ENCODE data around the gene EXD3.

EXD3 gene

DNA sequence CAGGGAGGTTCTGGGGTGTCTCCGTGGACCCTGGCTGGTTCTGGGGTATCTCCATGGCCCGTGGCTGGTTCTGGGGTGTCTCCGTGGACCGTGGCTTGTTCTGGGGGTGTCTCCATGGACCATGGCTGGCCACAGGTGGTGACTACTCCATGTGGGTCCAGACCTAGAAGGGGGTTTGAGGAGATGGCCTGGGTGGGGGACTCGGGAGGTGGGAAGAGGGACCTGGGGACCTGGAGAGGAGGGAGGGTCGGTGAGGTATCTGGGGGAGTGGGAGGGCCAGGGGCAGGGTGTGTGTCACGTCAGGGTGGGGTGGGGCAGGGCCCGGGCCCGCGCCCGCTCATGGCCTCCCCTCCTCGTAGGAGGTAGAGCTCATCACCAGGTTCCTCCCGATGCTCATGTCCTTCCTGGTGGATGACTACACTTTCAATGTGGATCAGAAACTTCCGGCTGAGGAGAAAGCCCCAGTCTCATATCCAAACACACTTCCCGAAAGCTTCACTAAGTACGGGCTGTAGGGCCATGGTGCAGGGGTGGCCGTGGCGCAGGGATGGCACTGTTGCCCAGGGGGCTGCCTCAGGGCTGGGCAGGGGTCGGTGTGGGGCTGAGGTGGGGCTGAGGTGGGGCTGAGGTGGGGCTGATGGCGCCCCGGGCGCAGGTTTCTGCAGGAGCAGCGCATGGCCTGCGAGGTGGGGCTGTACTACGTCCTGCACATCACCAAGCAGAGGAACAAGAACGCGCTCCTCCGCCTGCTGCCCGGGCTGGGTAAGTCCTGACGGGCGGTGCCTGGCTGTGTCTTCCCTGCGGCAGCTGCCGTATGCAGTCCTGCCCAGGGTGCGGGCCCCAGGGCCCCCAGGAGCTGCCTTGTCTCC, 156.1 kb downstream of the EXD3 start:
- Histone ChIP-seq H3K4me3 (IDR thresholded peaks at IDR 0.05; ENCODE audit: insufficient read depth, low read depth, low read length) (no peak overlapping the region), H3K79me2 (ENCODE audit: insufficient read depth, low read depth) (no peaks in the 10 kb centered on the region), H3K27me3 (ENCODE audit: insufficient read depth, low read depth) (no peaks in the 10 kb centered on the region), H3K36me3 (ENCODE audit: insufficient read depth) (no peaks in the 10 kb centered on the region), H3K4me2 (no peak overlapping the region), H3K27ac (no peak overlapping the region), H4K20me1 (ENCODE audit: insufficient read depth) (no peaks in the 10 kb centered on the region), H3K9ac (no peak overlapping the region), H2AFZ (ENCODE audit: low read depth) (no peak overlapping the region), H3K4me1 (ENCODE audit: low read depth, poor library complexity, severe bottlenecking) (peaks cover 22% of the 10 kb centered on the region)
- TF ChIP-seq CTCF (conservative IDR thresholded peaks at IDR 0.05; ENCODE audit: low read depth, low read length), result no peak

DNA sequence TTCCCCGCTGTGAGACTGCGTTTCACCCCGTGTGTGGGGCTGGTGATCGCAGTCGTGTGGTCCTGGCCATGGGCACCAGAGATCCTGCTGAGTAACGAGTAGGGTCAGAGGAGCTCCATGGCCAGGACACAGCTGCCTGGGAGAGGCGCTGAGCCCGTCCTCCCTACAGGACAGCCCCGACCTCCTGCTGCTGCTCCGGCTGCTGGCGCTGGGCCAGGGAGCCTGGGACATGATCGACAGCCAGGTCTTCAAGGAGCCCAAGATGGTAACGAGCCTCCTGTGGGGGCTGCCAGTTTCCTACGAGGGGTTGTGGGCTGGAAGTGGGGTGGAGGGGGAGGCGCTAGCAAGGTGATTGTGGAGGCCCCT, 156.8 kb downstream of the EXD3 start:
- H3K36me3 ChIP-seq (ENCODE audit: insufficient read depth), result no peaks in the 10 kb centered on the region

GRCh38 chr9:137265496-137266161, 157.3 kb downstream of the EXD3 start:
- Histone ChIP-seq H4K20me1 (ENCODE audit: insufficient read depth) (no peaks in the 10 kb centered on the region), H3K27ac (no peak overlapping the region), H3K4me2 (no peak overlapping the region)

More for the DNA sequence above, 156.8 kb downstream of the EXD3 start:
- Histone ChIP-seq H3K4me3 (IDR thresholded peaks at IDR 0.05; ENCODE audit: insufficient read depth, low read depth, low read length) (no peak overlapping the region), H3K9ac (no peak overlapping the region), H3K4me1 (ENCODE audit: low read depth, poor library complexity, severe bottlenecking) (peaks cover 16% of the 10 kb centered on the region), H3K4me2 (no peak overlapping the region), H3K27ac (no peak overlapping the region), H4K20me1 (ENCODE audit: insufficient read depth) (no peaks in the 10 kb centered on the region), H2AFZ (ENCODE audit: low read depth) (no peak overlapping the region), H3K27me3 (ENCODE audit: insufficient read depth, low read depth) (no peaks in the 10 kb centered on the region), H3K79me2 (ENCODE audit: insufficient read depth, low read depth) (no peaks in the 10 kb centered on the region)
- TF ChIP-seq CTCF (conservative IDR thresholded peaks at IDR 0.05; ENCODE audit: low read depth, low read length), result no peak

GRCh38 chr9:137264067-137264466, 158.9 kb downstream of the EXD3 start:
- H3K9ac ChIP-seq, result no peak overlapping the region
- H3K4me2 ChIP-seq, result no peak overlapping the region
- no peak overlapping the region for H3K4me3 ChIP-seq (IDR thresholded peaks at IDR 0.05; ENCODE audit: insufficient read depth, low read depth, low read length)
- no peak for TF ChIP-seq CTCF (conservative IDR thresholded peaks at IDR 0.05; ENCODE audit: low read depth, low read length)
- no peaks in the 10 kb centered on the region for H4K20me1 ChIP-seq (ENCODE audit: insufficient read depth)
- H3K79me2 ChIP-seq (ENCODE audit: insufficient read depth, low read depth), result no peaks in the 10 kb centered on the region
- H3K27me3 ChIP-seq (ENCODE audit: insufficient read depth, low read depth), result no peaks in the 10 kb centered on the region
- no peak overlapping the region for H3K27ac ChIP-seq
- no peaks in the 10 kb centered on the region for H3K4me1 ChIP-seq (ENCODE audit: low read depth, poor library complexity, severe bottlenecking)
- no peaks in the 10 kb centered on the region for H3K36me3 ChIP-seq (ENCODE audit: insufficient read depth)
- no peak overlapping the region for H2AFZ ChIP-seq (ENCODE audit: low read depth)

More at GRCh38 chr9:137265496-137266161, 157.3 kb downstream of the EXD3 start:
- peaks cover 10% of the 10 kb centered on the region for H3K4me1 ChIP-seq (ENCODE audit: low read depth, poor library complexity, severe bottlenecking)
- no peak for TF ChIP-seq CTCF (conservative IDR thresholded peaks at IDR 0.05; ENCODE audit: low read depth, low read length)
- no peak overlapping the region for H2AFZ ChIP-seq (ENCODE audit: low read depth)
- H3K36me3 ChIP-seq (ENCODE audit: insufficient read depth), result no peaks in the 10 kb centered on the region
- no peak overlapping the region for H3K9ac ChIP-seq
- no peaks in the 10 kb centered on the region for H3K27me3 ChIP-seq (ENCODE audit: insufficient read depth, low read depth)
- no peak overlapping the region for H3K4me3 ChIP-seq (IDR thresholded peaks at IDR 0.05; ENCODE audit: insufficient read depth, low read depth, low read length)
- H3K79me2 ChIP-seq (ENCODE audit: insufficient read depth, low read depth), result no peaks in the 10 kb centered on the region
